ENCODE data around the gene ROM1. TPM values are rescaled to one million over a fixed set of nuclear protein-coding genes. Genes with fewer than 3 reads are reported as not detected.
"Not testable (repeated sequence)": the region's sequence is repeated elsewhere in the genome, so short reads cannot be mapped to it uniquely, and the experiment has no call there.

The ROM1 gene
- total RNA-seq, 1 donor from 2014 or later = 1.6 TPM

- H3K4me3 ChIP-seq (ENCODE audit: low read length in 3 of 3); H3K27ac ChIP-seq (ENCODE audit: low read depth, low read length); H3K9me3 ChIP-seq (ENCODE audit: control insufficient read depth in 3 of 3, low read length in 3 of 3); H3K27me3 ChIP-seq (ENCODE audit: control insufficient read depth in 3 of 3, insufficient read depth in 3 of 3, low read length in 3 of 3): not testable (repeated sequence)
- peak overlapping the region in 1 of 3 donors; percentile 33 for H3K9ac ChIP-seq (ENCODE audit: low read depth in 1 of 3, low read length in 3 of 3)
- peaks cover 24 to 41% (median 35%) of the 10 kb centered on the region in 3 donors for H3K36me3 ChIP-seq (ENCODE audit: control insufficient read depth in 3 of 3, insufficient read depth in 3 of 3, low read length in 3 of 3)
- peaks cover 11 to 17% (median 14%) of the 10 kb centered on the region in 3 donors for H3K4me1 ChIP-seq (ENCODE audit: control insufficient read depth in 3 of 3, insufficient read depth in 3 of 3, low read length in 3 of 3)
These were observed 27.7 kb upstream of the ROM1 start for GRCh38 chr11:62585356-62585755.

- H3K27me3 ChIP-seq (ENCODE audit: control insufficient read depth in 3 of 3, insufficient read depth in 3 of 3, low read length in 3 of 3) = no peaks in the 10 kb centered on the region
- H3K4me1 ChIP-seq (ENCODE audit: control insufficient read depth in 3 of 3, insufficient read depth in 3 of 3, low read length in 3 of 3) = peaks cover 26 to 36% (median 26%) of the 10 kb centered on the region in 3 donors
- no peak overlapping the region for H3K27ac ChIP-seq (ENCODE audit: low read depth, low read length)
- H3K4me3 ChIP-seq (ENCODE audit: low read length in 3 of 3) = no peak overlapping the region
- H3K9me3 ChIP-seq (ENCODE audit: control insufficient read depth in 3 of 3, low read length in 3 of 3) = no peaks in the 10 kb centered on the region
- peaks cover 26 to 32% (median 27%) of the 10 kb centered on the region in 3 donors for H3K36me3 ChIP-seq (ENCODE audit: control insufficient read depth in 3 of 3, insufficient read depth in 3 of 3, low read length in 3 of 3)
- H3K9ac ChIP-seq (ENCODE audit: low read depth in 1 of 3, low read length in 3 of 3) = no peak overlapping the region
These were observed 24.0 kb upstream of the ROM1 start for GRCh38 chr11:62588966-62589637.

- Histone ChIP-seq H3K4me3 (ENCODE audit: low read length in 3 of 3) (peak within 1 kb of the TSS; percentile 81 to 97 (median 89)), H3K9me3 (ENCODE audit: control insufficient read depth in 3 of 3, low read length in 3 of 3) (no peaks in the 10 kb centered on the region), H3K4me1 (ENCODE audit: control insufficient read depth in 3 of 3, insufficient read depth in 3 of 3, low read length in 3 of 3) (peaks cover 26 to 36% (median 26%) of the 10 kb centered on the region in 3 donors), H3K27me3 (ENCODE audit: control insufficient read depth in 3 of 3, insufficient read depth in 3 of 3, low read length in 3 of 3) (no peaks in the 10 kb centered on the region), H3K36me3 (ENCODE audit: control insufficient read depth in 3 of 3, insufficient read depth in 3 of 3, low read length in 3 of 3) (peaks cover 40 to 45% (median 42%) of the 10 kb centered on the region in 3 donors), H3K9ac (ENCODE audit: low read depth in 1 of 3, low read length in 3 of 3) (peak within 1 kb of the TSS; percentile 91 to 94 (median 93)), H3K27ac (ENCODE audit: low read depth, low read length) (peak within 1 kb of the TSS; percentile 95)
These were observed 21.5 kb upstream of the ROM1 start, which contains the start of gene TUT1 for GRCh38 chr11:62591448-62592145. Gene TUT1 (minus strand): TSS chr11:62591523. CDS start chr11:62591485, 38 bp downstream.

GRCh38 chr11:62592146-62592815, 20.8 kb upstream of the ROM1 start:
- Histone ChIP-seq H3K27ac (ENCODE audit: low read depth, low read length) (peak overlapping the region; percentile 95), H3K9ac (ENCODE audit: low read depth in 1 of 3, low read length in 3 of 3) (peak overlapping the region; percentile 83 to 90 (median 90)), H3K4me1 (ENCODE audit: control insufficient read depth in 3 of 3, insufficient read depth in 3 of 3, low read length in 3 of 3) (peaks cover 26 to 36% (median 26%) of the 10 kb centered on the region in 3 donors), H3K36me3 (ENCODE audit: control insufficient read depth in 3 of 3, insufficient read depth in 3 of 3, low read length in 3 of 3) (peaks cover 40 to 48% (median 46%) of the 10 kb centered on the region in 3 donors), H3K27me3 (ENCODE audit: control insufficient read depth in 3 of 3, insufficient read depth in 3 of 3, low read length in 3 of 3) (no peaks in the 10 kb centered on the region), H3K4me3 (ENCODE audit: low read length in 3 of 3) (peak overlapping the region; percentile 73 to 89 (median 77)), H3K9me3 (ENCODE audit: control insufficient read depth in 3 of 3, low read length in 3 of 3) (no peaks in the 10 kb centered on the region)

GRCh38 chr11:62592989-62593421, 20.1 kb upstream of the ROM1 start:
- Histone ChIP-seq H3K9ac (ENCODE audit: low read depth in 1 of 3, low read length in 3 of 3) (peak overlapping the region in 2 of 3 donors; percentile 83 to 90), H3K27ac (ENCODE audit: low read depth, low read length) (peak overlapping the region; percentile 95), H3K4me3 (ENCODE audit: low read length in 3 of 3) (no peak overlapping the region), H3K4me1 (ENCODE audit: control insufficient read depth in 3 of 3, insufficient read depth in 3 of 3, low read length in 3 of 3) (peaks cover 26 to 36% (median 28%) of the 10 kb centered on the region in 3 donors), H3K36me3 (ENCODE audit: control insufficient read depth in 3 of 3, insufficient read depth in 3 of 3, low read length in 3 of 3) (peaks cover 43 to 49% (median 47%) of the 10 kb centered on the region in 3 donors), H3K9me3 (ENCODE audit: control insufficient read depth in 3 of 3, low read length in 3 of 3) (no peaks in the 10 kb centered on the region), H3K27me3 (ENCODE audit: control insufficient read depth in 3 of 3, insufficient read depth in 3 of 3, low read length in 3 of 3) (no peaks in the 10 kb centered on the region)

- H3K27me3 ChIP-seq (ENCODE audit: control insufficient read depth in 3 of 3, insufficient read depth in 3 of 3, low read length in 3 of 3) = no peaks in the 10 kb centered on the region
- no peak overlapping the region for H3K4me3 ChIP-seq (ENCODE audit: low read length in 3 of 3)
- no peaks in the 10 kb centered on the region for H3K9me3 ChIP-seq (ENCODE audit: control insufficient read depth in 3 of 3, low read length in 3 of 3)
- no peak overlapping the region for H3K27ac ChIP-seq (ENCODE audit: low read depth, low read length)
- H3K9ac ChIP-seq (ENCODE audit: low read depth in 1 of 3, low read length in 3 of 3) = peak overlapping the region in 1 of 3 donors; percentile 83
- peaks cover 26 to 36% (median 32%) of the 10 kb centered on the region in 3 donors for H3K4me1 ChIP-seq (ENCODE audit: control insufficient read depth in 3 of 3, insufficient read depth in 3 of 3, low read length in 3 of 3)
- H3K36me3 ChIP-seq (ENCODE audit: control insufficient read depth in 3 of 3, insufficient read depth in 3 of 3, low read length in 3 of 3) = peaks cover 44 to 50% (median 44%) of the 10 kb centered on the region in 3 donors
These were observed 19.5 kb upstream of the ROM1 start for GRCh38 chr11:62593434-62594044.

- Histone ChIP-seq H3K9me3 (ENCODE audit: control insufficient read depth in 3 of 3, low read length in 3 of 3) (no peaks in the 10 kb centered on the region), H3K27ac (ENCODE audit: low read depth, low read length) (no peak overlapping the region), H3K9ac (ENCODE audit: low read depth in 1 of 3, low read length in 3 of 3) (no peak overlapping the region), H3K4me3 (ENCODE audit: low read length in 3 of 3) (no peak overlapping the region), H3K4me1 (ENCODE audit: control insufficient read depth in 3 of 3, insufficient read depth in 3 of 3, low read length in 3 of 3) (peaks cover 36 to 42% (median 42%) of the 10 kb centered on the region in 3 donors), H3K36me3 (ENCODE audit: control insufficient read depth in 3 of 3, insufficient read depth in 3 of 3, low read length in 3 of 3) (peaks cover 46 to 49% (median 48%) of the 10 kb centered on the region in 3 donors), H3K27me3 (ENCODE audit: control insufficient read depth in 3 of 3, insufficient read depth in 3 of 3, low read length in 3 of 3) (no peaks in the 10 kb centered on the region)
These were observed 17.9 kb upstream of the ROM1 start for GRCh38 chr11:62595124-62595523.

GRCh38 chr11:62599069-62599696, 13.9 kb upstream of the ROM1 start:
- H3K9me3 ChIP-seq (ENCODE audit: control insufficient read depth in 3 of 3, low read length in 3 of 3) = no peaks in the 10 kb centered on the region
- peaks cover 33 to 46% (median 35%) of the 10 kb centered on the region in 3 donors for H3K4me1 ChIP-seq (ENCODE audit: control insufficient read depth in 3 of 3, insufficient read depth in 3 of 3, low read length in 3 of 3)
- peak overlapping the region; percentile 88 for H3K27ac ChIP-seq (ENCODE audit: low read depth, low read length)
- H3K9ac ChIP-seq (ENCODE audit: low read depth in 1 of 3, low read length in 3 of 3) = peak overlapping the region in 2 of 3 donors; percentile 16 to 62
- H3K4me3 ChIP-seq (ENCODE audit: low read length in 3 of 3) = peak overlapping the region in 2 of 3 donors; percentile 35 to 86
- no peaks in the 10 kb centered on the region for H3K27me3 ChIP-seq (ENCODE audit: control insufficient read depth in 3 of 3, insufficient read depth in 3 of 3, low read length in 3 of 3)
- peaks cover 39 to 43% (median 41%) of the 10 kb centered on the region in 3 donors for H3K36me3 ChIP-seq (ENCODE audit: control insufficient read depth in 3 of 3, insufficient read depth in 3 of 3, low read length in 3 of 3)

- Histone ChIP-seq H3K27ac (ENCODE audit: low read depth, low read length) (peak overlapping the region; percentile 88), H3K4me1 (ENCODE audit: control insufficient read depth in 3 of 3, insufficient read depth in 3 of 3, low read length in 3 of 3) (peaks cover 33 to 46% (median 35%) of the 10 kb centered on the region in 3 donors), H3K9ac (ENCODE audit: low read depth in 1 of 3, low read length in 3 of 3) (peak overlapping the region in 2 of 3 donors; percentile 62 to 94), H3K4me3 (ENCODE audit: low read length in 3 of 3) (peak overlapping the region; percentile 49 to 86 (median 83)), H3K36me3 (ENCODE audit: control insufficient read depth in 3 of 3, insufficient read depth in 3 of 3, low read length in 3 of 3) (peaks cover 34 to 37% (median 36%) of the 10 kb centered on the region in 3 donors), H3K9me3 (ENCODE audit: control insufficient read depth in 3 of 3, low read length in 3 of 3) (no peaks in the 10 kb centered on the region), H3K27me3 (ENCODE audit: control insufficient read depth in 3 of 3, insufficient read depth in 3 of 3, low read length in 3 of 3) (no peaks in the 10 kb centered on the region)
These were observed 13.2 kb upstream of the ROM1 start for GRCh38 chr11:62599901-62600300.
